ENCODE results near the gene PDE6H. TPM values are rescaled to one million over a fixed set of nuclear protein-coding genes. Genes with fewer than 3 reads are reported as not detected.

PDE6H gene
- total and polyA plus RNA-seq, 2 donors (not counting 3 experiments of a cell fraction or from before 2014, with no cell fraction given): not detected

DNA sequence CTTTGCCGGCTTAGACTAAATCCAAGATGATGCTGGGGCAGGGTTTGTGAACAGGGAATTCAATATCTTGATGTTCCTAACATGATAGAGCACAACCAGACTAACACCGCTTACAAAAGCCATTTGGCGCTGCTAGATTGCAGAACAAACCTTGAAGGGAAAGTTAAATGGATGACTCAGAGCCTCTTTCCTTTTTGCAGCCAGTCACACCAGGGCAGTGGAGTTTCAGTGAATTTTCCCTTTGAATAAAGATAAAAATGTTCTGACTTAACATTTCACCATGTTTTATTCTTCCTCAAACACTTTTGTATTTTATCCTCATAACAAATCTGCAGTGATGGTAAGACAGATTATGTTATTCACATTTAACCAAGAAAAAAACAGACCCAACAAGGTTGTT, 47.3 kb downstream of the PDE6H start:
- no peak overlapping the region for H3K9ac ChIP-seq (replicated peaks; ENCODE audit: extremely low read depth, insufficient read depth, low read length)
- dilution Hi-C loops (cut with MboI; ENCODE audit: extremely low pct_ligation_motif_present, low sequenced_read_pairs): no loop called here
- BruUV-seq (replicated peaks): no TSS peak
- H3K27ac ChIP-seq (ENCODE audit: insufficient read depth, low read depth, low read length): no peak overlapping the region
- peaks cover 4 to 6% of the 10 kb centered on the region in 2 experiments for H3K27me3 ChIP-seq (ENCODE audit: control insufficient read depth in 2 of 2, insufficient read depth in 2 of 2, low read length in 2 of 2)
- DNase-seq (ENCODE audit: low read depth, low spot score): no peak
- H3K4me1 ChIP-seq (ENCODE audit: control insufficient read depth, extremely low read depth, insufficient read depth, low read length): no peaks in the 10 kb centered on the region
- no peaks in the 10 kb centered on the region for H3K9me3 ChIP-seq (replicated peaks; ENCODE audit: control insufficient read depth, insufficient read depth, low read length)
- TF ChIP-seq FOS (IDR thresholded peaks at IDR 0.05; ENCODE audit: borderline replicate concordance, insufficient read depth, low read length): no peak
- TF ChIP-seq MYC (IDR thresholded peaks at IDR 0.05; ENCODE audit: low read depth, low read length): no peak
- TF ChIP-seq EZH2 (IDR thresholded peaks at IDR 0.05; ENCODE audit: borderline replicate concordance, low read depth, low read length, severe bottlenecking): no peak
- no peak for TF ChIP-seq POLR2A (IDR thresholded peaks at IDR 0.05; ENCODE audit: low read depth, low read length)
- no peak for TF ChIP-seq POLR2AphosphoS5 (IDR thresholded peaks at IDR 0.05; ENCODE audit: insufficient read depth, low read depth, low read length)
- TF ChIP-seq GATA2 (IDR thresholded peaks at IDR 0.05; ENCODE audit: insufficient read depth, insufficient read length, low read depth, low read length): no peak
- FAIRE-seq: no peak
- H2AFZ ChIP-seq (ENCODE audit: low read depth, low read length): no peak overlapping the region
- no peaks in the 10 kb centered on the region for H3K9me1 ChIP-seq (replicated peaks; ENCODE audit: control insufficient read depth, extremely low read depth, insufficient read depth, low read length)
- H4K20me1 ChIP-seq (replicated peaks; ENCODE audit: control insufficient read depth, extremely low read depth, insufficient read depth, low read length): no peaks in the 10 kb centered on the region
- H3K4me3 ChIP-seq (replicated peaks in 1 of 3; ENCODE audit: insufficient read depth in 1 of 3, low read depth in 1 of 3, low read length in 3 of 3): no peak overlapping the region
- no peaks in the 10 kb centered on the region for H3K79me2 ChIP-seq (ENCODE audit: control insufficient read depth, insufficient read depth, low read length)
- CTCF ChIA-PET: no interaction called here
- POLR2A ChIA-PET: no interaction called here
- no peak overlapping the region for H3K4me2 ChIP-seq (ENCODE audit: insufficient read depth, low read length)
- intact Hi-C loops (cut with micrococcal nuclease): no loop called here
- H3K36me3 ChIP-seq (ENCODE audit: control insufficient read depth in 2 of 2, extremely low read depth in 1 of 2, insufficient read depth in 2 of 2, low read length in 2 of 2): no peaks in the 10 kb centered on the region

Other genes with a start within 250 kb of the PDE6H start
- gene WBP11, start 169.6 kb upstream of the PDE6H start, total RNA-seq: 70.5 and 77.1 TPM in 2 replicates
- gene WBP11, start 169.6 kb upstream of the PDE6H start, polyA plus RNA-seq: 10.6 and 11.4 TPM in 2 replicates
- 1.1 and 1.3 TPM in 2 replicates for gene C12orf60, start 169.4 kb upstream of the PDE6H start, total RNA-seq
- 0.52 and 0.57 TPM in 2 replicates for gene C12orf60, start 169.4 kb upstream of the PDE6H start, polyA plus RNA-seq
- gene SMCO3, start 158.9 kb upstream of the PDE6H start, total RNA-seq: 0.25 and 0.35 TPM in 2 replicates
- gene SMCO3, start 158.9 kb upstream of the PDE6H start, polyA plus RNA-seq: 0.33 and 0.37 TPM in 2 replicates
- 7.8 and 12.5 TPM in 2 replicates for gene ART4, start 129.5 kb upstream of the PDE6H start, total RNA-seq
- gene ART4, start 129.5 kb upstream of the PDE6H start, polyA plus RNA-seq: 54.7 and 59.6 TPM in 2 replicates
- gene MGP, start 87.2 kb upstream of the PDE6H start, total RNA-seq: 284 and 398 TPM in 2 replicates
- gene MGP, start 87.2 kb upstream of the PDE6H start, polyA plus RNA-seq: 479 and 538 TPM in 2 replicates
- gene ERP27, start 34.5 kb upstream of the PDE6H start, total RNA-seq: 0.88 and 1.4 TPM in 2 replicates
- gene ERP27, start 34.5 kb upstream of the PDE6H start, polyA plus RNA-seq: 0.67 and 0.70 TPM in 2 replicates
- gene ARHGDIB, start 11.4 kb upstream of the PDE6H start, total RNA-seq: 483 and 550 TPM in 2 replicates
- gene ARHGDIB, start 11.4 kb upstream of the PDE6H start, polyA plus RNA-seq: 1,200 and 1,245 TPM in 2 replicates
- not detected in 2 replicates for gene RERG, start 248.4 kb downstream of the PDE6H start, total RNA-seq
- gene RERG, start 248.4 kb downstream of the PDE6H start, polyA plus RNA-seq: not detected in 2 replicates